HEK293 (cell line): ENCODE measurements around the gene FGF3.

Experiments
- CTCF ChIA-PET: fragments of 350-600 bp; formaldehyde crosslinking; extraction: SDS; loops from one replicate; lab custom pipeline; 2021; ENCODE audit warnings: antibody characterized with exemption; lab: Yijun Ruan, JAX
- POLR2A ChIA-PET: fragments of 300-600 bp; formaldehyde crosslinking; extraction: SDS; loops from one replicate; lab custom pipeline; 2020; ENCODE audit warnings: antibody characterized with exemption, inconsistent platforms; lab: Yijun Ruan, JAX
- H3K27ac ChIP-seq: fragments of 200-500 bp; sonication (Bioruptor generic); 2 replicates; pipeline ENCODE4 v1.5.1; 2014; ENCODE audit warnings: low read depth, low read length, control low read depth, inconsistent platforms; ENCODE audit errors: extremely low read depth
- H3K36me3 ChIP-seq, 2 experiments: fragments of 200-500 bp in 1 of 2; sonication (Bioruptor generic) in 1 of 2; 1 replicate in 1 of 2; 2 replicates in 1 of 2; pipeline ENCODE4 v1.5.1; 2014 to 2017; ENCODE audit warnings: inconsistent platforms in 2 of 2, low read length in 2 of 2; ENCODE audit not compliant: control insufficient read depth in 2 of 2, insufficient read depth in 1 of 2
- H3K4me1 ChIP-seq: fragments of 200-500 bp; sonication (Bioruptor generic); 2 replicates; pipeline ENCODE4 v1.5.1; 2014; ENCODE audit warnings: mild to moderate bottlenecking, low read length, inconsistent platforms; ENCODE audit not compliant: control insufficient read depth, insufficient read depth
- H3K4me3 ChIP-seq: 2 replicates; pipeline ENCODE4 v1.5.1; 2011; ENCODE audit warnings: low read depth, mild to moderate bottlenecking, control low read depth, low read length, moderate library complexity
- H3K9me3 ChIP-seq: fragments of 200-500 bp; sonication (Bioruptor generic); 2 replicates; pipeline ENCODE4 v1.5.1; 2014; ENCODE audit warnings: low read depth, low read length, inconsistent platforms; ENCODE audit not compliant: control insufficient read depth, insufficient read depth
- RBAK ChIP-seq: fragments of 450-650 bp; formaldehyde crosslinking; IDR thresholded peaks from 2 replicates; pipeline ENCODE4 v1.5.1; 2016; ENCODE audit warnings: missing biosample characterization, missing genetic modification characterization
- ZBTB20 ChIP-seq: fragments of 450-650 bp; formaldehyde crosslinking; IDR thresholded peaks from 2 replicates; pipeline ENCODE4 v1.5.1; 2016; ENCODE audit warnings: missing biosample characterization, missing genetic modification characterization
- ZFP69B ChIP-seq: fragments of 450-650 bp; formaldehyde crosslinking; IDR thresholded peaks from 2 replicates; pipeline ENCODE4 v1.5.1; 2016; ENCODE audit warnings: missing biosample characterization, missing genetic modification characterization
- ZNF10 ChIP-seq: fragments of 450-650 bp; formaldehyde crosslinking; IDR thresholded peaks from 2 replicates; pipeline ENCODE4 v1.5.1; 2017; ENCODE audit warnings: missing biosample characterization, missing genetic modification characterization
- ZNF121 ChIP-seq: fragments of 450-650 bp; formaldehyde crosslinking; IDR thresholded peaks from 2 replicates; pipeline ENCODE4 v1.5.1; 2016; ENCODE audit warnings: missing biosample characterization, missing genetic modification characterization
- ZNF133 ChIP-seq: fragments of 450-650 bp; formaldehyde crosslinking; IDR thresholded peaks from 2 replicates; pipeline ENCODE4 v1.5.1; 2016; ENCODE audit warnings: missing biosample characterization, missing genetic modification characterization
- ZNF140 ChIP-seq: fragments of 450-650 bp; formaldehyde crosslinking; IDR thresholded peaks from 2 replicates; pipeline ENCODE4 v1.5.1; 2016; ENCODE audit warnings: missing biosample characterization, missing genetic modification characterization
- ZNF174 ChIP-seq: fragments of 450-650 bp; formaldehyde crosslinking; IDR thresholded peaks from 2 replicates; pipeline ENCODE4 v1.5.0; 2017; ENCODE audit warnings: missing biosample characterization, mild to moderate bottlenecking, missing genetic modification characterization
- ZNF221 ChIP-seq: fragments of 450-650 bp; formaldehyde crosslinking; IDR thresholded peaks from 2 replicates; pipeline ENCODE4 v1.5.1; 2017; ENCODE audit warnings: missing biosample characterization, missing genetic modification characterization, borderline replicate concordance
- ZNF324 ChIP-seq: fragments of 450-650 bp; formaldehyde crosslinking; IDR thresholded peaks from 2 replicates; pipeline ENCODE4 v1.5.1; 2016; ENCODE audit warnings: missing biosample characterization, missing genetic modification characterization
- ZNF433 ChIP-seq: fragments of 450-650 bp; formaldehyde crosslinking; IDR thresholded peaks from 2 replicates; pipeline ENCODE4 v1.5.1; 2016; ENCODE audit warnings: missing biosample characterization, missing genetic modification characterization, low read depth
- ZNF600 ChIP-seq: fragments of 450-650 bp; formaldehyde crosslinking; IDR thresholded peaks from 2 replicates; pipeline ENCODE4 v1.5.1; 2016; ENCODE audit warnings: missing biosample characterization, missing genetic modification characterization
- ZNF785 ChIP-seq: fragments of 450-650 bp; formaldehyde crosslinking; IDR thresholded peaks from 2 replicates; pipeline ENCODE4 v1.5.1; 2016; ENCODE audit warnings: missing biosample characterization, missing genetic modification characterization
- ZXDB ChIP-seq: fragments of 450-650 bp; formaldehyde crosslinking; IDR thresholded peaks from 2 replicates; pipeline ENCODE4 v1.5.1; 2016; ENCODE audit warnings: missing biosample characterization, missing genetic modification characterization
- TF ChIP-seq, protein P1 (sequence below): fragments of 450-650 bp; formaldehyde crosslinking; IDR thresholded peaks from 2 replicates; pipeline ENCODE4 v1.5.1; 2016; ENCODE audit warnings: missing biosample characterization, missing genetic modification characterization
- TF ChIP-seq, protein P2 (sequence below): fragments of 450-650 bp; formaldehyde crosslinking; IDR thresholded peaks from 2 replicates; pipeline ENCODE4 v1.5.1; 2016; ENCODE audit warnings: missing biosample characterization, missing genetic modification characterization
- TF ChIP-seq, protein P3 (sequence below): fragments of 450-650 bp; formaldehyde crosslinking; IDR thresholded peaks from 2 replicates; pipeline ENCODE4 v1.5.1; 2017; ENCODE audit warnings: missing biosample characterization, missing genetic modification characterization
- TF ChIP-seq, protein P4 (sequence below): fragments of 450-650 bp; formaldehyde crosslinking; optimal IDR thresholded peaks from 2 replicates; pipeline ENCODE3; 2016; ENCODE audit warnings: missing biosample characterization, mild to moderate bottlenecking, missing genetic modification characterization
- TF ChIP-seq, protein P5 (sequence below): fragments of 450-650 bp; formaldehyde crosslinking; IDR thresholded peaks from 2 replicates; pipeline ENCODE4 v1.5.1; 2016; ENCODE audit warnings: missing biosample characterization, missing genetic modification characterization, borderline replicate concordance
- TF ChIP-seq, protein P6 (sequence below): fragments of 450-650 bp; formaldehyde crosslinking; IDR thresholded peaks from 2 replicates; pipeline ENCODE4 v1.5.1; 2016; ENCODE audit warnings: missing biosample characterization, missing genetic modification characterization, low read depth

Gene FGF3

DNA sequence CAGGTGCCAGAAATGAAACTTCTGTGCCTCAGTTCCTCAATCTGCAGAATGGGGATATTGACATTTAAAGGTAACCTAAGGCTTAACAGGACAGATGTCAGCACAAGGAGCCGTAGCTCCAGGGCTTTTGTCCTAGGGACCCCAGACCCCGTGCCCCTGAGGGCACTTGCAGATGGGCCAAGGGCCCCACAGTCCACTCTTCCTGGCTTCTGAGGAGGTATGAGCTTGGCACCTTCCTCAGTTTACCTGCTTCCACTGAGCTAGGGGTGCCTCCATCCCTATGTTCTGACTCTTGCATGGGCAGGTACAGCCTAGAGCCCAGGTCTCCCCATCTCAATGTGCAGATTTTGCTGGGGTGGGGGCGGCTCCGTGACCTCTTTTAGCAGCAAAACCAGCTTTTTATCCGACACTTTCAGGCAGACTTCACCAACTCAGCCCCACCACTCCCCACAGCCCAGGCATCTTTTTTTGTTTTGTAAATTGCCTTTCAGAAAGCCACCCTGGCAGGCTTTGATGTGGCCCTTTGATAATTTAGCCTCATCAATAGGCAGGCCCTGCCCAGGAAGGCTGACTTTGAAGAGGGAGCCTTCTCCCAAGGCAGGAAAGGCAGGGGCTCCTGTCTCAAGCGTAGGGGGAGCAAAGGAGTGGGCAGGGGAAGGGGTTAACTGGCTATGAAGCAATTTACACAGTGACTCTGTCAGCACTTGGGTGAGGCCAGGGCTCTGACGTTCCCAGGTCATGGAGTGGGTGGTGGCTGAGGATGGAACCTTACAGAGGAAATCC lies 23.7 kb upstream of the FGF3 start:
- TF ChIP-seq, protein P1, sequence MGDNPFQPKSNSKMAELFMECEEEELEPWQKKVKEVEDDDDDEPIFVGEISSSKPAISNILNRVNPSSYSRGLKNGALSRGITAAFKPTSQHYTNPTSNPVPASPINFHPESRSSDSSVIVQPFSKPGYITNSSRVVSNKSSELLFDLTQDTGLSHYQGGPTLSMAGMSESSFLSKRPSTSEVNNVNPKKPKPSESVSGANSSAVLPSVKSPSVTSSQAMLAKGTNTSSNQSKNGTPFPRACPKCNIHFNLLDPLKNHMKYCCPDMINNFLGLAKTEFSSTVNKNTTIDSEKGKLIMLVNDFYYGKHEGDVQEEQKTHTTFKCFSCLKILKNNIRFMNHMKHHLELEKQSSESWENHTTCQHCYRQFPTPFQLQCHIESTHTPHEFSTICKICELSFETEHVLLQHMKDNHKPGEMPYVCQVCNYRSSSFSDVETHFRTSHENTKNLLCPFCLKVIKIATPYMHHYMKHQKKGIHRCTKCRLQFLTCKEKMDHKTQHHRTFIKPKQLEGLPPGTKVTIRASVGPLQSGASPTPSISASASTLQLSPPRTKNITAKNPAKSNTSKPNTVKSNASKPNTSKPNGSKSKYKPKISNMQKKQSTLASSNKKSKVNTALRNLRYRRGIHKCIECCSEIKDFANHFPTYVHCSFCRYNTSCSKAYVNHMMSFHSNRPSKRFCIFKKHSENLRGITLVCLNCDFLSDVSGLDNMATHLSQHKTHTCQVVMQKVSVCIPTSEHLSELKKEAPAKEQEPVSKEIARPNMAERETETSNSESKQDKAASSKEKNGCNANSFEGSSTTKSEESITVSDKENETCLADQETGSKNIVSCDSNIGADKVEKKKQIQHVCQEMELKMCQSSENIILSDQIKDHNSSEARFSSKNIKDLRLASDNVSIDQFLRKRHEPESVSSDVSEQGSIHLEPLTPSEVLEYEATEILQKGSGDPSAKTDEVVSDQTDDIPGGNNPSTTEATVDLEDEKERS: no peak
- TF ChIP-seq, protein P2, sequence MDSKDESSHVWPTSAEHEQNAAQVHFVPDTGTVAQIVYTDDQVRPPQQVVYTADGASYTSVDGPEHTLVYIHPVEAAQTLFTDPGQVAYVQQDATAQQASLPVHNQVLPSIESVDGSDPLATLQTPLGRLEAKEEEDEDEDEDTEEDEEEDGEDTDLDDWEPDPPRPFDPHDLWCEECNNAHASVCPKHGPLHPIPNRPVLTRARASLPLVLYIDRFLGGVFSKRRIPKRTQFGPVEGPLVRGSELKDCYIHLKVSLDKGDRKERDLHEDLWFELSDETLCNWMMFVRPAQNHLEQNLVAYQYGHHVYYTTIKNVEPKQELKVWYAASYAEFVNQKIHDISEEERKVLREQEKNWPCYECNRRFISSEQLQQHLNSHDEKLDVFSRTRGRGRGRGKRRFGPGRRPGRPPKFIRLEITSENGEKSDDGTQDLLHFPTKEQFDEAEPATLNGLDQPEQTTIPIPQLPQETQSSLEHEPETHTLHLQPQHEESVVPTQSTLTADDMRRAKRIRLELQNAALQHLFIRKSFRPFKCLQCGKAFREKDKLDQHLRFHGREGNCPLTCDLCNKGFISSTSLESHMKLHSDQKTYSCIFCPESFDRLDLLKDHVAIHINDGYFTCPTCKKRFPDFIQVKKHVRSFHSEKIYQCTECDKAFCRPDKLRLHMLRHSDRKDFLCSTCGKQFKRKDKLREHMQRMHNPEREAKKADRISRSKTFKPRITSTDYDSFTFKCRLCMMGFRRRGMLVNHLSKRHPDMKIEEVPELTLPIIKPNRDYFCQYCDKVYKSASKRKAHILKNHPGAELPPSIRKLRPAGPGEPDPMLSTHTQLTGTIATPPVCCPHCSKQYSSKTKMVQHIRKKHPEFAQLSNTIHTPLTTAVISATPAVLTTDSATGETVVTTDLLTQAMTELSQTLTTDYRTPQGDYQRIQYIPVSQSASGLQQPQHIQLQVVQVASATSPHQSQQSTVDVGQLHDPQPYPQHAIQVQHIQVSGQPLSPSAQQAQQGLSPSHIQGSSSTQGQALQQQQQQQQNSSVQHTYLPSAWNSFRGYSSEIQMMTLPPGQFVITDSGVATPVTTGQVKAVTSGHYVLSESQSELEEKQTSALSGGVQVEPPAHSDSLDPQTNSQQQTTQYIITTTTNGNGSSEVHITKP (tag by site-specific recombination): no peak
- TF ChIP-seq, protein P3, sequence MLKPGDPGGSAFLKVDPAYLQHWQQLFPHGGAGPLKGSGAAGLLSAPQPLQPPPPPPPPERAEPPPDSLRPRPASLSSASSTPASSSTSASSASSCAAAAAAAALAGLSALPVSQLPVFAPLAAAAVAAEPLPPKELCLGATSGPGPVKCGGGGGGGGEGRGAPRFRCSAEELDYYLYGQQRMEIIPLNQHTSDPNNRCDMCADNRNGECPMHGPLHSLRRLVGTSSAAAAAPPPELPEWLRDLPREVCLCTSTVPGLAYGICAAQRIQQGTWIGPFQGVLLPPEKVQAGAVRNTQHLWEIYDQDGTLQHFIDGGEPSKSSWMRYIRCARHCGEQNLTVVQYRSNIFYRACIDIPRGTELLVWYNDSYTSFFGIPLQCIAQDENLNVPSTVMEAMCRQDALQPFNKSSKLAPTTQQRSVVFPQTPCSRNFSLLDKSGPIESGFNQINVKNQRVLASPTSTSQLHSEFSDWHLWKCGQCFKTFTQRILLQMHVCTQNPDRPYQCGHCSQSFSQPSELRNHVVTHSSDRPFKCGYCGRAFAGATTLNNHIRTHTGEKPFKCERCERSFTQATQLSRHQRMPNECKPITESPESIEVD (tag by site-specific recombination): no peak
- TF ChIP-seq, protein P4, sequence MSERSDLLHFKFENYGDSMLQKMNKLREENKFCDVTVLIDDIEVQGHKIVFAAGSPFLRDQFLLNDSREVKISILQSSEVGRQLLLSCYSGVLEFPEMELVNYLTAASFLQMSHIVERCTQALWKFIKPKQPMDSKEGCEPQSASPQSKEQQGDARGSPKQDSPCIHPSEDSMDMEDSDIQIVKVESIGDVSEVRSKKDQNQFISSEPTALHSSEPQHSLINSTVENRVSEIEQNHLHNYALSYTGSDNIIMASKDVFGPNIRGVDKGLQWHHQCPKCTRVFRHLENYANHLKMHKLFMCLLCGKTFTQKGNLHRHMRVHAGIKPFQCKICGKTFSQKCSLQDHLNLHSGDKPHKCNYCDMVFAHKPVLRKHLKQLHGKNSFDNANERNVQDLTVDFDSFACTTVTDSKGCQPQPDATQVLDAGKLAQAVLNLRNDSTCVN (tag by site-specific recombination): no peak
- TF ChIP-seq, protein P5, sequence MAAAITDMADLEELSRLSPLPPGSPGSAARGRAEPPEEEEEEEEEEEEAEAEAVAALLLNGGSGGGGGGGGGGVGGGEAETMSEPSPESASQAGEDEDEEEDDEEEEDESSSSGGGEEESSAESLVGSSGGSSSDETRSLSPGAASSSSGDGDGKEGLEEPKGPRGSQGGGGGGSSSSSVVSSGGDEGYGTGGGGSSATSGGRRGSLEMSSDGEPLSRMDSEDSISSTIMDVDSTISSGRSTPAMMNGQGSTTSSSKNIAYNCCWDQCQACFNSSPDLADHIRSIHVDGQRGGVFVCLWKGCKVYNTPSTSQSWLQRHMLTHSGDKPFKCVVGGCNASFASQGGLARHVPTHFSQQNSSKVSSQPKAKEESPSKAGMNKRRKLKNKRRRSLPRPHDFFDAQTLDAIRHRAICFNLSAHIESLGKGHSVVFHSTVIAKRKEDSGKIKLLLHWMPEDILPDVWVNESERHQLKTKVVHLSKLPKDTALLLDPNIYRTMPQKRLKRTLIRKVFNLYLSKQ: no peak
- TF ChIP-seq ZBTB20 (tag by site-specific recombination): no peak
- TF ChIP-seq ZNF174 (tag by site-specific recombination): no peak
- no peak for TF ChIP-seq ZNF221 (tag by site-specific recombination)
- TF ChIP-seq ZNF121 (tag by site-specific recombination): no peak
- no peak for TF ChIP-seq ZNF133 (tag by site-specific recombination)
- no peak for TF ChIP-seq RBAK (tag by site-specific recombination)
- no peak for TF ChIP-seq ZNF600 (tag by site-specific recombination)
- TF ChIP-seq ZNF433: no peak
- no peak for TF ChIP-seq ZNF140 (tag by site-specific recombination)
- TF ChIP-seq ZNF10 (tag by site-specific recombination): no peak
- no peak for TF ChIP-seq ZXDB (tag by site-specific recombination)
- TF ChIP-seq, protein P6, sequence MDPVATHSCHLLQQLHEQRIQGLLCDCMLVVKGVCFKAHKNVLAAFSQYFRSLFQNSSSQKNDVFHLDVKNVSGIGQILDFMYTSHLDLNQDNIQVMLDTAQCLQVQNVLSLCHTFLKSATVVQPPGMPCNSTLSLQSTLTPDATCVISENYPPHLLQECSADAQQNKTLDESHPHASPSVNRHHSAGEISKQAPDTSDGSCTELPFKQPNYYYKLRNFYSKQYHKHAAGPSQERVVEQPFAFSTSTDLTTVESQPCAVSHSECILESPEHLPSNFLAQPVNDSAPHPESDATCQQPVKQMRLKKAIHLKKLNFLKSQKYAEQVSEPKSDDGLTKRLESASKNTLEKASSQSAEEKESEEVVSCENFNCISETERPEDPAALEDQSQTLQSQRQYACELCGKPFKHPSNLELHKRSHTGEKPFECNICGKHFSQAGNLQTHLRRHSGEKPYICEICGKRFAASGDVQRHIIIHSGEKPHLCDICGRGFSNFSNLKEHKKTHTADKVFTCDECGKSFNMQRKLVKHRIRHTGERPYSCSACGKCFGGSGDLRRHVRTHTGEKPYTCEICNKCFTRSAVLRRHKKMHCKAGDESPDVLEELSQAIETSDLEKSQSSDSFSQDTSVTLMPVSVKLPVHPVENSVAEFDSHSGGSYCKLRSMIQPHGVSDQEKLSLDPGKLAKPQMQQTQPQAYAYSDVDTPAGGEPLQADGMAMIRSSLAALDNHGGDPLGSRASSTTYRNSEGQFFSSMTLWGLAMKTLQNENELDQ (tag by site-specific recombination): no peak
- no peak for TF ChIP-seq ZNF785 (tag by site-specific recombination)
- no peak for TF ChIP-seq ZNF324 (tag by site-specific recombination)
- no peak for TF ChIP-seq ZFP69B (tag by site-specific recombination)
- H3K36me3 ChIP-seq: no peaks in the 10 kb centered on the region
- ChIA-PET POLR2A (interaction anchor here (0.6 kb wide), 1 partner anchor 9 kb away, joined by 3 read pairs; no protein-coding TSS in a partner anchor), CTCF (interaction anchor here (0.6 to 2.0 kb wide), 8 partner anchors 16 to 358 kb away, joined by 3 to 8 read pairs (median 4); no protein-coding TSS in a partner anchor)
- H3K9me3 ChIP-seq: no peaks in the 10 kb centered on the region
- no peak overlapping the region for H3K27ac ChIP-seq
- no peaks in the 10 kb centered on the region for H3K4me1 ChIP-seq
- no peak overlapping the region for H3K4me3 ChIP-seq
